Hematopoietic multipotent progenitor cell (in vitro differentiated cells): ENCODE results near the gene KCNJ1. TPM values are rescaled to one million over a fixed set of nuclear protein-coding genes. Genes with fewer than 3 reads are reported as not detected.

Source experiments
- DNase-seq, 3 donors: peaks; one replicate each; pipeline ENCODE4 v3.0.0-alpha.2; 2011 to 2015; ENCODE audit warnings: low read depth in 2 of 3, low spot score in 2 of 3
- total RNA-seq: library from RNA; depleted of rRNA; stranded (reverse); fragments of >200 nt; gene quantifications from one replicate; pipeline ENCODE4 v1.2.3, GENCODE V29; 2012

The KCNJ1 gene
- total RNA-seq, 1 donor = under 0.01 TPM

- no peak for DNase-seq
These were observed 12.3 kb downstream of the KCNJ1 start for GRCh38 chr11:128854841-128855240.

DNA sequence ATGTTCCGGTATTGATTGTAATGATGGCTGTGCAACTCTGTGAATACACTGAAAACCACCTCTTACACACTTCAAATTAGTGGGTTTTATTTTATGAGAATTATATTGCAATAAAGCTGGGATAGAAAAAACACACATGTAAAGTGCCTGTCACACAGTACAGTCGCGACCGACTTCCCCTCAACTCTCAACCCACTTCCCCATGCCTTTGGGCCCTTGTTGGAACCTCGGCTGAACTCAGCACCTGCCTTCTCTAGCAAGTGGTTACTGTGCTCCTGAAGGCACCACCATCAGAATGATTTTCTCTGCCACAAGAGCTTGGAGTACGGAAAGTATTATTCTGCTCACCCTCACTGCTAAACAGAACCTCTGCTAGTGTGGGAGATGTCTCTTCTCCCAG lies 13.5 kb downstream of the KCNJ1 start:
- no peak for DNase-seq

DNA sequence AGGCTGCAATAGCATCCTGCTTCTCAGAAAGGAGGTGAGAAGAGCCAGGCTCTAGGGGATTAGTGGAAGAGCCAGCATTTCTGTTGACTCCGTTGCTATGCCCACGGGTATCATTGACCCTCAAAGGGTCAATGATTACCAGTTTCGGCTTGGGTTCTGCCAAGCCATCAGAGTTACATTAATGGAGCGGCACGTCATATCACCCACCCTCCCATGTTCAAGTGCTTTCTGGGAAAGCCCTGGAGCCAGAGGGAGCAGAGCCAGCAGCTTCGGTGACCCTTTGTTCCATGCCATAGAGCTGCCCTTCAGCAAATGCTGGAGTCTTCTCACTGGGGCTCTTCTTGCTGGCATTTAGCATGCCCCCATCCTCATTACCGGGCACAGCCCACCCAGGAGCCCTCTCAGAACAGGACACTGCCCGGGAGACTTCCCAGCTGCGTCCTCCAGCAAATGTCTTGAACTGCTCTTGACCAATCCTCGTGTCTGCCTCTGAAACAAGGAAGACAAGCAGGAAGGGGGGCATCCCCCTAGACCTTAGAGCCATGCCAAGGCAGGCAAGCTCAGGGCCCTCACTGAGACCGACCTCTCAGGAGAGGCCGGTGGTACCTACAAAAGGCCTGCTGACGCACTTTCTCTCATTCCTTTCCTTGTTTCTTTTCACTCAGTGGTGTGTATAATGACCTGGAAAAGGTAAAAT lies 14.6 kb downstream of the KCNJ1 start:
- DNase-seq = no peak

DNA sequence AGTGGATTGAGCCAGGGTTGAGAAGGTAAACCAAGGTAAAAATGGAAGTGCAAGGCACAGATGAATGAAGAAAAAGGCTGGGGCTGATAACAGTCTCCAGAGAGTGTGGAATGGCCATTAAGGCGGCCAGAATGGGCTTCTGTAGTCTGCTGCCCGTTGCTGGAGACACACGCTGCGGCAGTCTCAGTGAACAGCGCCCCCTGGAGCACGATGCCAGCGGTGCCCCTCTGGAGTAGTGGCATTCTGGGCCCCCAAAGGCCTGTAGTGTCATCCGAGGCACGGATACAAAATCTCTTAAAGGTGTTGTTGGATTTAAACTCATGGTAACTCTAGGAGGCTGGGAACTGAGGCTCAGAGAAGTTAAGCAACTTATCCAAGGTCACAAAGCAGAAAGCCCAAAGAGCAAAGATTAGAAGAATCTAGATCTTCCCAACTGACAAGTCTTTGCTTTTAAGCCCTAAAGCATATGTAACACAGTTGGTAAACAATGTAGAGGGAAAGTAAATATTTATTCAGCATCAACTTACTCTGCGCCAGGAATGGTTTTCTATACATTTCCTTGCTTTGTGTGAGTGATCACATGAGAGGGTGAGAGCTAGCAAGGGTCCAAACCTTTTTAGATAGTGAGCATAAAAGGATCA lies 18.2 kb downstream of the KCNJ1 start:
- DNase-seq = peak in 2 of 3 donors; percentile 59 to 75

DNA sequence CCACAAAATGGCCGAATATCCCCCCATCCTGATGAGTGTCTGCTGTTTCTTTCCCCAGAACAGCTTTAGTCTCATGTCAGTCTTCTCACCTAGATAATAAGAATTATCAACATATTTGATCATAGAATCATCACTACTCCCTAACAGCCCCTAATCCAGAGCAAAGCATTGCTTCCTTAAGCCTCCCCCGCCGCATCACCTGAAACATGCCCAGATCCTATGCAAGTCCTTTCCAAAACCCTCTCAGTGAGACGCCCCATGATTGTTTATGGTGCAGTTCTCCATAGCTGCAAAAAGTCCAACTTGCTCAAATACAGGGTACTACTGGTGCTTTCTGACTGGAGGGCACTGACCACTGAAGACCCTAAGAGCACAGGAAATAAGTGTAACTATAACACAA lies 20.1 kb downstream of the KCNJ1 start:
- DNase-seq = no peak

- peak in 2 of 3 donors; percentile 35 to 53 for DNase-seq
These were observed 21.7 kb downstream of the KCNJ1 start for GRCh38 chr11:128845334-128845780.

- peak in 1 of 3 donors; percentile 39 for DNase-seq
These were observed 23.8 kb downstream of the KCNJ1 start for GRCh38 chr11:128843198-128843785.

DNA sequence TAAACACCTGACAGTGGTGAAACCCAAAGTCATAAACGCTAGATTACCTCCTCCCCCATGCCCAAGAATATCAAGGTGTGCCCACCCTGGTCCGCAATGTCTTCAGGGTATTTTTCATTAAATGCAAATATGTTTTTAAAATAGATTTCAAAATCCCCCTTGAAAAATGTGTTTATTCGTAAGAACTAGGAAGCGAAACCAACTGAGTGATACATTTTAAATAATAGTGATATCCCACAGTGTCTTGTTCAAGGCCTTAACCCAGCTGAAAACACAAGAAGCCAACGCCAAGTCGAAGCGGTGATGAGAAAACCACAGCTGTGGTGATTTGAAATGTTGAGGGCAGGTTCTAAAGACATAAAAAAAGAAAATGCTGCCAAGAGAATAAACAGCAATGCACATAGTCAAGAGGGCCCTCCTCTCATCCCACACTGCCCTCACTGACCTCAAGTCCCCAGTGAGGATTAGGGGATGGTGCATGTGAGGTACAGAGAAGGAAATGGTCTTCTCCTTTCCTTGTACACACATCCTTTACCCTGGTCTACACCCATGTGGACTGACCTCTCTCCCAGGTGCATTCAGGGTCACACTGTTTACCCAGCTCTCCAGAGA lies 25.5 kb downstream of the KCNJ1 start:
- no peak for DNase-seq

DNA sequence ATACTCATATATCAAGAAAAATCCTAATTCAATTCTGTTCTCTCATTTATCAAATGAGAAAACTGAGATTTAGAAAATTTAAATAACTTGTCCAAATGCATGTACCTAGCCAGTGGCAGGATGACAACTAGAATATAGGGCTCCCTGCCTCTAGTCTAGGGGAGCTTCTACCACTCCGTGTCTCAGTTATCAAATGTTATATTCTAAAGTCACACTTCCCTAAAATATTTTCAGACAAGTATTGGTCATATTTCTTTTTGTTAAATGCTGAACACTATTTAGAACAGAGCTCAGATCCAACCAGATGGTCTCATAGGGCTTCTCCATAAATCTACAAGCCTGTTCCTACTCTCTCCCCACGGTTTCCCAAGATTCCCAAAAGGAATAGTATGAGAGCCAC lies 26.3 kb downstream of the KCNJ1 start:
- no peak for DNase-seq

DNA sequence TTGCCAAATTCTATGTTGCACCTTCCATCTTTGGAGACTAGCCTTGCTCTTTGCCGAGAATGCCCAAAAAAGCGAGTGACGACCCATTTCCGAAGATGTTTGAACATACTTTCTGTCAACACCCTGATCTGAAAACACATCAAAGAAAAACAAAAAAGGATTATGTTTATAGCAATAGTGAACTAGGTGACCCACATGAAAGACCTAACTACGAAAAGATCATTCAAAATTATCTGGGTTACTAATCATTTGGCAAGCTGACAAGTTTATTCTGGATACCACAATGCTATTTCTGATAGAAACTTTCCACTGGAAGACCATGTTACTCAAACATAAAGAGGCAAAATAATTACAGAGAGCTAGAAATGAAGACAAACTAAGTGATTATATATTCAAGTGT lies 27.0 kb downstream of the KCNJ1 start:
- no peak for DNase-seq

GRCh38 chr11:128839081-128839480 lies 28.0 kb downstream of the KCNJ1 start:
- DNase-seq = no peak

DNA sequence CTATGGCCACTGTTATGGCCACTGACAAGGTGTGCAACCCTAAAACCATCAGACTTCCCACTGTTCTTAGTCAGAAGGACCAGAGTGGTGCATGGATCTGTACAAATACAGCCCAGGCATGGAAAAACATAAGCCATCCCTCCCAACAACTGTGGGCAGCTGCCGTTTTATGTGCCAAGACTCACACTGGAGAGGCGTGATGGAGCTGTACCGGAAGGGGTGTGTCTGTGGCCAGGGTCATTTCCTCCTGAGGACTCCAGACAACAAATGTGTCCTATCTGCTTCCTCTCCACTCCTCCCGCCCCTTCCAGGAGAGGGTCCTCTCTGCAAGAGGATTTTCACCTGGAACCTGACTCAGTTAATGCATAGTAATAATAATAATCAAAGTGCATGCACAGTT lies 29.5 kb downstream of the KCNJ1 start:
- peak in 1 of 3 donors; percentile 44 for DNase-seq

GRCh38 chr11:128835741-128836430 lies 31.2 kb downstream of the KCNJ1 start:
- DNase-seq = no peak

DNA sequence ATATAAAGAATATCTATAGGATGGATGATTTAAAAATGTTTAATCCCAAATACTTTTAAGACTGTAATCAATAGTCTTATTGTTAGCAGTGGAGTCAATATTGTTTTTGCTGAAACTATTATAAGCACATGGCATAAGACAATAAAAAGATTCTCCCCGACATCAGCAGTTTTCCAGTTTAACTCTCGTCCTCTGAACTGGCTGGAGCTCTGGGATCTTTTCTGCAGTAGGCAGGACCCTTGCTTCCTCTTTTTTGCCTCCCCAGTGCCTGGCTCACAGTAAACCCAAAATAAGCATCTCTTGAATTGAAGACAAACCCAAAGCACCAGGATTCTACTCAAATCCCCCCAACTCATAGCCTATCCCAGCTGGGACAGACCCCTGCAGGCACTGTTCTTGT lies 32.9 kb downstream of the KCNJ1 start:
- no peak for DNase-seq

GRCh38 chr11:128832121-128832497 lies 35.0 kb downstream of the KCNJ1 start:
- DNase-seq = no peak

GRCh38 chr11:128831174-128832120 lies 35.6 kb downstream of the KCNJ1 start:
- DNase-seq = peak; percentile 79 to 92 (median 80)

GRCh38 chr11:128830290-128831173 lies 36.6 kb downstream of the KCNJ1 start:
- DNase-seq = peak in 1 of 3 donors; percentile 30

- DNase-seq = no peak
These were observed 38.7 kb downstream of the KCNJ1 start for GRCh38 chr11:128828350-128828749.
